SIG-M5 treated with dmso at 0.1 percent for 504 hours (cell line): ENCODE data around the gene POP7.
"Not testable (repeated sequence)": the region's sequence is repeated elsewhere in the genome, so short reads cannot be mapped to it uniquely, and the experiment has no call there.

ENCODE experiments used
- DNase-seq: peaks from one replicate; lab custom pipeline; 2025; ENCODE audit not compliant: unreplicated experiment; lab: John Stamatoyannopoulos, UW

POP7 gene

GRCh38 chr7:100723732-100724275, 17.9 kb downstream of the POP7 start:
- DNase-seq, result no peak

DNA sequence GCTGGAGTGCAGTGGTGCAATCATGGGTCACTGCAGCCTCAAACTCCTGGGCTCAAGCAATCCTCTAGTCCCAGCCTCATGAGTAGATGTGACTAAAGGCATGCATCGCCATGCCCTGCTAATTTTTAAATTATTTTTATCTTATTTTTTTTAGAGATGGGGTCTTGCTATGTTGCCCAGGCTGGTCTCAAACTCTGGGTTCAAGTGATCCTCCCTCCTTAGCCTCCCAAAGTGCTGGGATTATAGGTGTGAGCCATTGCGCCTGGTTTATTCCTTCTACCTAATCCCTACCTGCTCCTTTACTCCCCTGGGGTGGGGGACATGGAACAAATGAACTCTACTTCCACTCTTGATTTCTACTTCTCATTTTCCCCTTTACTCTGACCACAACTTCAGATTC, 18.4 kb downstream of the POP7 start:
- not testable (repeated sequence) for DNase-seq

DNA sequence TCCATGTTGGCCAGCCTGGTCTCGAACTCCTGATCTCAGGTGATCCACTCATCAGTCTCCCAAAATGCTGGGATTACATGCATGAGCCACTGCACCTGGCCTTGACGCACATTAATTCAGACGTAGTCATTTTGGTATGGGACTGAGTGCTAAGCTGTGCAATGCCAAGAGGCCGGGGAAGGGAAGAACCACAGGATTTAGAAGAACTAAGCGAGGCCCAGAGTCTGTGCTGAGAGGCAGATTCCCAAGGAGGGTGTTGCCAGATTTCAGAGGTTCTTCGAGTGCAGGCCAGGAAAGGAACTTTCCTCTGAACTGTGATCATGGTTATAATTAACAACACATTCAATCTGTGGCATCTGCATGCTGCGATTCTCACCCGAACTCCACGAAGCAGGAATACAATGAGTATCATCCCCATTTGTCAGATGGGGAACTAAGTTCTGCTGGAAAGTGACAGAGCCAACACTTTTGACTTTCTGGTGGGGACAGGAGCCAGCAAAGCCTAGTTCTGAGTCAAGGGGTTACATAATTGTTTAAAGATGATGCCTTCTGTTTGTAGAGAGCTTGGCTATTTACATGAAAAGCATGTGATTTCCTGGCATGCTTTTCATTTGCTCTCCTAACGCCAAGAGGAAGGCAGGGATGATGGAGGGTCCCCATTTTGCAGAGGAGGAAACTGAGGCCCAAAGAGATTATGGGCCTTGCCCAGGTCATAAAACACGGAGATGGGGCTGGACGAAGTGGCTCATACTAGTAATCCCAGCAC, 21.3 kb downstream of the POP7 start:
- DNase-seq, result no peak

DNA sequence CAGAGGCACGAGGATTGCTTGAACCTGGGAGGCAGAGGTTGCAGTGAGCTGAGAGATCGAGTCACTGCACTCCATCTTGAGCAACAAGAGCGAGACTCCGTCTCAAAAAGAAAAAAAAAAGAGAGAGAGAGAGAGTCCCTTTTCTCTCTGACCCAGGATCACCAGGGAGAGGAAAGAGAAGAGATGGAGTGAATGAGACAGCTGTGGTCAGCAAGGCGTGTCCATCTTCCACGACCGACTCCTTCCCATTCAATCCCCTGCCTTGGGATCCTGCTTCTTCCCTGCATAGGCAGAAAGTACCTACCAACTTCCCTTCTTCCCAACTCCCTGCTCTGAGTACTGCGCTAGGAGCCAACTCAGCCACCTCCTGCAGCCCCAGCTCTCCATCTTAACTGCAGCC, 22.3 kb downstream of the POP7 start:
- no peak for DNase-seq

DNA sequence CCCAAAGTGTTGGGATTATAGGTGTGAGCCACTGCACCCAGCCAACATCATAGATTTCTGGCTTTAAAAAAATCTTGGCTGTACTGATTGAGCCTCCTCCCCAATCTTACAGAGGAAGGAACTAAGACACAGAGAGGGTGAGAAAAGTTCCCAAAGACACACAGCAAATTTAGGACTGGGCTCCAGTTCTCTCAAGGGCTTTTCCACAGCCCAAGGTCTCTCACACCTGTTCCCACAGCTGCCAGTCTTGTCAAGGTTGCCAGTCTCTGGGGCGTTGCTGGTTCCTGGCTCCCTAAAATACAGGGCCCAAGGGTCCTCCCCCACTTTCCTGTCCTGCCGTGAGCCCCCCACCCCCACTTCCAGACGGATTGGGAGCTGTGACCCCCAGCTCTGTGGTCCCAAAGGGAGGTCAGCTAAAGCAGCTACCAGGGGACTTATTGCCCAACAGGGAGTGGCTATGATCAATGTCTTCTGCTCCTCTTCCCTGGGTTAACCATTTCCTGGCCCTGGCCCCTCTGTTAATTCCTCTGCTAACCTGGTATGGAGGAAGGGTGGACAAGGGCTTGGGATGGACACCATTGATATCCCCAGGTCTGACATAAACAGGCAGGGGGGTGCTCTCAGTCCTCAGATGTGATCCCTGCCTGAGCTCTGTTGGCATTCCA, 24.3 kb downstream of the POP7 start:
- no peak for DNase-seq

DNA sequence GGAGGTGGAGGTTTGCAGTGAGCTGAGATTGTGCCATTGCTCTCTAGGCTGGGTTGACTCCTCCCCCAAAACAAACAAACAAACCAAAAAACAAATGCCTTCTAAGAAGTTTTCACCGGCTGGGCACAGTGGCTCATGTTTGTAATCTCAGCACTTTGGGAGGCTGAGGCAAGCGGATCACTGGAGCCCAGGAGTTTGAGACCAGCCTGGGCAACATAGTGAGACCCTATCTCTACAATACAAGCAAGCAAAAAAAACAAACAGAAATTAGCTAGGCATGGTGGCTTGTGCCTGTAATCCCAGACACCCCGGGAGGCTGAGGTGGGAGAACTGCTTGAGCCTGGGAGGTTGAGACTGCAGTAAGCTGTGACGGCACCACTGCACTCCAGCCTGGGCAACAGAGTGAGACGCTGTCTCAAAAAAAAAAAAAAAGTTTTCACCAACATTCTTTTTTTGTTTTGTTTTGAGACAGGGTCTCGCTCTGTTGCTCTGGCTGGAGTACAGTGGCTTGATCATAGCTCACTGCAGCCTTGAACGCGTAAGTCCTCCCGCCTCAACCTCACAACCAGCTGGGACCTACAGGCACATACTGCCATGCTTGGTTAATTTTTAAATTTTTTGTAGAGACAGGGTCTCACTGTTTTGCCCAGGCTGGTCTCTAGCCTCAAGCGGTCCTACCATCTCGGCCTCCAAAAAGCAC, 26.2 kb downstream of the POP7 start:
- DNase-seq, result no peak

- no peak for DNase-seq
Observed at GRCh38 chr7:100735730-100736129, 29.8 kb downstream of the POP7 start.

DNA sequence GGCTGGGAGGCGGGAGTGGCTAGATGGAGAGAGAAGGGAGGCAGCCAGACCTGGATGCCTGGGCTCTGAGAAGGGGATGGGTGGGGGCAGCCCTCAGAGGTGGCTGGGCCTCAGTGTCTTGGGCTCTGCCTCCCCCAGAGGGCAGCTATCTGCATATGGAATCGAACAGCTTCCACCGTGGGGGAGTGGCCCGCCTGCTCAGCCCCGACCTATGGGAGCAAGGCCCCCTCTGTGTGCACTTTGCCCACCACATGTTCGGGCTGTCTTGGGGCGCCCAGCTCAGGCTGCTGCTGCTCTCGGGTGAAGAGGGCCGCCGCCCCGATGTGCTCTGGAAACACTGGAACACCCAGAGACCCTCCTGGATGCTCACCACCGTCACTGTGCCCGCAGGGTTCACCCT, 30.8 kb downstream of the POP7 start:
- no peak for DNase-seq

- DNase-seq, result no peak
Observed at GRCh38 chr7:100739934-100740333, 34.0 kb downstream of the POP7 start.

DNA sequence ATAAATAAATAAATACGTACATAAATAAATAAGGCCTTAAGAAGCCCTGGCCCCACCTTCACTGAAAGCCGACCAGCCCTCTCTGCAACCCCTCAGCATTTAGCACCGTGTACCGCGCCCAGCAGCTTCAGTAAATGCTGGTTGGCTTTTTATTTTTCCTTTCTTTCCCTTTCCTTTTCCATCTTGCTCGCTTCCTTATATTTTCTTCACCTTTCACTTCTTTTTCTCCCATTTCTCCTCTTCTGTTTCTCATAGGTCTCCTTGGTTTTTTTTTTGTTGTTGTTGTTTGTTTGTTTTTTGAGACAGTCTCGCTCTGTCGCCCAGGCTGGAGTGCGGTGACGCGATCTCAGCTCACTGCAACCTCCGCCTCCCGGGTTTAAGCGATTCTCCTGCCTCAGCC, 38.7 kb downstream of the POP7 start:
- no peak for DNase-seq

DNA sequence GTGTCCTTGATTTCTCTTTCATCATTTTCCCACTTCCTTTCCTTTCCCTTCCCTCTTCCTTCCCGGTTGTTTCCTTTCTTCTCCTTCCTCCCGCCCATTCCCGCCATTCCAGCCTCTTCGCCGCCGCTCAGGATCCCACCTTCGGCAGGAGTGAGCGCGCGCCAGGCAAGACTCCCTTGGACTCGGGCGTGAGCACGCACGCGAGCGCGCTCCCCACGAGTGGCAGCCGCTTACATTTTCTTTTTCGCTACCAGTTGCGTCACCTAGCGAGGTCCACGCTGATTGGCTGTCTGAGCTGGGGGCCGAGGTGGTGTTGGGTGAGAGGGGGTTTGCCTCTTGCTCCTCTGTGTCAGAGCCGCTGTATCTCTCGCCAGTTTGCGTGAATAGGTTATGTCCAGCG, 39.3 kb downstream of the POP7 start:
- no peak for DNase-seq

DNA sequence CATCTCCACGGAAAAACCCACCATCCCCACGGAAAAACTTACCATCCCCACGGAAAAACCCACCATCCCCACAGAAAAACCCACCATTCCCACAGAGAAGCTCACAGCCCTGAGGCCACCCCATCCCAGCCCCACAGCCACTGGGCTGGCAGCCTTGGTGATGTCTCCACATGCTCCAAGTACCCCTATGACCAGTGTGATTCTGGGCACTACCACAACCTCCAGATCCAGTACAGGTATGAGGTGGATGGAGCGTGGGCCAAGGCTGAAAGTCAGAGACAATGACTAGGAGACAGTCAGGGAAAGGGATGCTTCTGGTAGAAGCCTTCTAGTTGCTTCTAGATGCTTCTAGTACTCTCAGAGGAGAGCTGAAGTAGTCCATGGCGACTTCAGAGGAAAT, 47.1 kb downstream of the POP7 start:
- DNase-seq, result no peak

- no peak for DNase-seq
Observed at GRCh38 chr7:100753750-100754149, 47.8 kb downstream of the POP7 start.
